ENCODE data around the gene RGCC. TPM values are rescaled to one million over a fixed set of nuclear protein-coding genes. Genes with fewer than 3 reads are reported as not detected.

The RGCC gene
- total RNA-seq, 2 experiments from 2014 or later = 58.0 to 62.4 TPM

DNA sequence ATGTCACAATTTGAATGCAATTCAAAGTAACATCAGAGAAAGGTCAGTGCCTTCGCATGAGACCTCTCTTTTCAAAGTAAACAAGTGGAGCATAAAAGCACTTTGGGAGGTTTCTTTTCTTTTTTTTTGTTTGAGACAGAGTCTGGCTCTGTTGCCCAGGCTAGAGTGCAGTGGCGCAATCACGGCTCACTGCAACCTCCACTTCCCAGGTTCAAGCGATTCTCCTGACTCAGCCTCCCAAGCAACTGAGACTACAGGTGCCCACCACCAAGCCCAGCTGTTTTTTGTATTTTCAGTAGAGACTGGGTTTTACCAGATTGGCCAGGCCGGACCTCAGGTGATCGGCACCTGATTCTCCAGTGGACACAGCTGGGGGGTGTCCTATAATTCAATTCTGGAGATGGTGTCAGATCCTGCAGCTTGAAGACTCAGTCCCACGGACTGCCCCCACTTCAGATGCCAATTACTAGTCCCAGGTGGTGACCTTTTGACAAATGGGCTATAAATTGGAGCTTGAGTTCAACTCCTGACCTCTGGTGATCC lies 57.6 kb downstream of the RGCC start:
- Mint-ChIP-seq H3K4me1 (no peaks in the 10 kb centered on the region), H3K4me3 (no peak overlapping the region), H3K36me3 (ENCODE audit: low read depth) (no peaks in the 10 kb centered on the region), H3K27me3 (no peaks in the 10 kb centered on the region), H3K9me3 (no peaks in the 10 kb centered on the region), H3K27ac (no peak overlapping the region)
- POLR2A ChIA-PET = no interaction called here
- no peak for DNase-seq
- CTCF ChIA-PET = no interaction called here

DNA sequence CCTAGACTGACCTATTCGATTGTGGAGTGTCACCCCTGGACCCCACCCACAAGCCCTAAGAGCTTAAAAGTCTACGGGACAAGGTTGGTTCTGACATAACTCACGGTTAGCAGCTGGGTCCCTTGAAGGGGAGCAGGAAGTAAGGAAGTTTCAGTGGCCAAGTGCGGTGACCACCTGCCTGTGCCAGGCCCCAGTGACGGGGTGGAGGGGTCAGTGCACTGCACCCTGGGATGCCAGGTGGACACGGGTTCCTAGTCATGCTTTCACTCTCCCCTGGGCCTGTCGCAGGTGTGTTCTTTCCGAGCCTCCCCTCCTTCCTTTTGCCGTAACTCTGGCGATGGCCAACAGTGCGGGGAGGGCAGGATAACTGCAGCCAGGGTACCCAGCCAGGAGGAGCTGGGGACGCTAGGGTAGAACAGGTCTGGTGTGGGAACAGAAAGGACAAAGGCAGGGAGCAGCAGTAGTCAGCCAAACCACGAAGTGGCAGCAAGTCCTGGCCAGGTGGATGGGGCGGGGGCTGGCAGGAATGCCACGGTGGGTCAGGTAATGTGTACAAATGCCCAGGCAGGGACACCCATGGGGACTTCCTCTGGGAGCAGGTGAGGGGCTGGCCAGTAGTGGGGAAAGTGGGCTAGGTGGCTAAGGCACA lies 58.3 kb downstream of the RGCC start:
- no peak overlapping the region for H3K4me3 Mint-ChIP-seq
- CTCF ChIA-PET = no interaction called here
- H3K4me1 Mint-ChIP-seq = no peaks in the 10 kb centered on the region
- H3K27ac Mint-ChIP-seq = no peak overlapping the region
- H3K9me3 Mint-ChIP-seq = no peaks in the 10 kb centered on the region
- DNase-seq = no peak
- no peaks in the 10 kb centered on the region for H3K27me3 Mint-ChIP-seq
- no peaks in the 10 kb centered on the region for H3K36me3 Mint-ChIP-seq (ENCODE audit: low read depth)
- POLR2A ChIA-PET = no interaction called here

DNA sequence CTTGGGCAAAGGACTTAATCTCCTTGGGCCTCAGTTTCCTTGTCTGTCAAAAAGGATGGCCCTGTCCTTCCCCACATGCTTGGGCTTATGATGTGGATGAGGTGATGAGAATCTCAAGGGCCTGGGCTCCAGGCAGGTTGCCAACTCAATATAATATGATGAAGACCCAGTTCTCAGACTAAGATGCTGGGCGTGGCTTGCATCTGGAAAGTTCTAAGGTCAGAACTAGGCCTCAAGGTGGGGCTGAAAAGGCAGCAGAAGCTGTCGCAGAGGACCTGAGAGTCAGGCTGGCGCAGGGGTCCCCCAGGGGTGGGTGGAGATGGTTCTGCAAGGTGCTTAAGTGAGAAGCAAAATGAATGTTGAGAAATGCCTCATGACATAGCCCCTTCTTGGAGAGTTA lies 58.8 kb downstream of the RGCC start:
- H3K9me3 Mint-ChIP-seq = no peaks in the 10 kb centered on the region
- no peak for DNase-seq
- no peaks in the 10 kb centered on the region for H3K27me3 Mint-ChIP-seq
- no peaks in the 10 kb centered on the region for H3K4me1 Mint-ChIP-seq
- no peak overlapping the region for H3K27ac Mint-ChIP-seq
- no peaks in the 10 kb centered on the region for H3K36me3 Mint-ChIP-seq (ENCODE audit: low read depth)
- no peak overlapping the region for H3K4me3 Mint-ChIP-seq
- ChIA-PET CTCF (no interaction called here), POLR2A (no interaction called here)

DNA sequence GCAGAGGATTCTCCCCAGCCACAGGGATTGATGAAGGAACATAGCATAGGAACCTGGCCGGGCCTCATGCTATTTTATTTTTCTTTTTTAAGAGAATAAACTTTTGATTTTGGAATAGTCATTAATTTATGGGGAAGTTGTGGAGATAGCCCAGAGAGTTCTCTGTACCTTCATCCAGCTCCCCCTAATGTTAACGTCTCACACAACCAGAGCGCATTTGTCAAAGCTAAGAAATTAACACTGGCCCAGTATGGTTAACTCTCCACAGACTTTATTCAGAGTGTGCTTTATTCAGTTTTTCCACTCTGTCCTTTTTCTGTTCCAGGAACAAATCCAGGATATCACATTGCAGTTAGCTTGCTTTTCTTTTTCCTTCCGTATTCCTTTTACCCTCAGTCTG lies 59.4 kb downstream of the RGCC start:
- POLR2A ChIA-PET = no interaction called here
- H3K36me3 Mint-ChIP-seq (ENCODE audit: low read depth) = no peaks in the 10 kb centered on the region
- no peaks in the 10 kb centered on the region for H3K27me3 Mint-ChIP-seq
- no peaks in the 10 kb centered on the region for H3K4me1 Mint-ChIP-seq
- H3K4me3 Mint-ChIP-seq = no peak overlapping the region
- H3K9me3 Mint-ChIP-seq = no peaks in the 10 kb centered on the region
- no peak for DNase-seq
- CTCF ChIA-PET = no interaction called here
- H3K27ac Mint-ChIP-seq = no peak overlapping the region

DNA sequence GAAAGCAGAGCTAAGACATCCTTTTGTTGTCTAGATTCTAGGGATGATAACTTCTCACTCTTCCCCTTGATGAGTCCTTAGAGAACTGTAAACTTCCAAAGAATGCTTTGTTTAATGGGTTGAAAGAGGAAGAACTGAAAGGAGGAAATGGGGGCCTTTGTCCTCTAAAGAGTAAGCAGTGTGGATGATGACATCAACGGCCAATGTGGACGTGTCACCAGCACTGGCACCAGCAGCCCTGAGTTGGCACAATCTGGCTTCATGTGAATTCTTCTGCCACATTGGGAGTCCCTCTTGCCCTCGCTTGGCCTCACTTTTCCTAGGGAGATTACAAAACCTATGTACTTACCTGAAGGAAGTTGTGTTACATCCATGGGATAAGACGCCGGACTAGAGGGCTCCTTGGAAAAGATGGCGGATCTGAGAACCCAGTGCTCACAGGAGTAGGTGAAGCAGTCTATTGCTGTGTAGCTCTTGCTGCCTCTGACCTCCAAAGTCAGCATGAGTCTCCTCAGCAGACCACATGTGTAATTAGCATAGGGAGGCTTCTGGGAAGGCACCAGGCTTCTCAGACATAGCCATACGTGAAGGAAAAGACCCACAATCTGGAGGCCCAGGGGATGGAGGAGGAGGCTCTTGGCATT lies 62.8 kb downstream of the RGCC start:
- ChIA-PET CTCF (no interaction called here), POLR2A (no interaction called here)
- Mint-ChIP-seq H3K27ac (no peak overlapping the region), H3K4me3 (no peak overlapping the region), H3K36me3 (ENCODE audit: low read depth) (no peaks in the 10 kb centered on the region), H3K27me3 (no peaks in the 10 kb centered on the region), H3K9me3 (peaks cover under 1% of the 10 kb centered on the region), H3K4me1 (no peaks in the 10 kb centered on the region)
- no peak for DNase-seq

Other genes with a start within 250 kb of the RGCC start
- 10 to 100 TPM; 17.9 to 20.0 TPM for gene MTRF1, start 194.0 kb upstream of the RGCC start, total RNA-seq
- 10 to 100 TPM; 28.1 to 28.8 TPM for gene NAA16, start 146.3 kb upstream of the RGCC start, total RNA-seq